Spinal cord (tissue), 10 donors: ENCODE results near the gene MTF1. TPM values are rescaled to one million over a fixed set of nuclear protein-coding genes. Genes with fewer than 3 reads are reported as not detected.

Experiments
- DNase-seq, 6 donors: peaks; one replicate each; pipeline versions ENCODE4 v3.0.0 to v3.0.0-alpha.2; 2013 to 2015; ENCODE audit warnings: low spot score in 6 of 6, low read depth in 4 of 6
- H3K27ac ChIP-seq: one replicate; pipeline ENCODE4 v1.5.1; 2013; ENCODE audit warnings: low read depth, low read length, control low read depth
- H3K27me3 ChIP-seq: one replicate; pipeline ENCODE4 v1.6.1; 2013; ENCODE audit warnings: low read length; ENCODE audit not compliant: control insufficient read depth, insufficient read depth
- H3K36me3 ChIP-seq: one replicate; pipeline ENCODE4 v1.6.1; 2013; ENCODE audit warnings: low read length; ENCODE audit not compliant: control insufficient read depth, insufficient read depth
- H3K4me1 ChIP-seq: one replicate; pipeline ENCODE4 v1.6.1; 2013; ENCODE audit warnings: low read length; ENCODE audit not compliant: control insufficient read depth, insufficient read depth
- H3K4me3 ChIP-seq: one replicate; pipeline ENCODE4 v1.5.1; 2013; ENCODE audit warnings: low read depth, low read length, control low read depth
- H3K9me3 ChIP-seq: one replicate; pipeline ENCODE4 v1.6.1; 2013; ENCODE audit warnings: low read length; ENCODE audit not compliant: control insufficient read depth, insufficient read depth
- WGBS: methylation state at CpG from one replicate; pipeline ENCODE4 v1.1.5; 2013; ENCODE audit warnings: missing lambda C conversion rate; ENCODE audit not compliant: insufficient coverage; 5-methylcytosine and 5-hydroxymethylcytosine counted together
- polyA plus RNA-seq, 2 donors: library from polyadenylated mRNA; unstranded; fragments of 120-200 nt; gene quantifications; one replicate each; pipeline ENCODE4 v1.2.1, GENCODE V29; 2013; ENCODE audit not compliant: insufficient read length in 2 of 2
- total RNA-seq, 2 donors: library from RNA; depleted of rRNA in 1 of 2; stranded (reverse); fragments of 120-200 nt in 1 of 2; fragments of >200 nt in 1 of 2; gene quantifications; one replicate each; pipeline versions ENCODE4 v1.2.3 to v1.2.4, GENCODE V29; 2013 to 2014
- donor health status: healthy.

MTF1 gene
- total and polyA plus RNA-seq, 4 donors: 3.1 to 8.6 (median 5.9) TPM

DNA sequence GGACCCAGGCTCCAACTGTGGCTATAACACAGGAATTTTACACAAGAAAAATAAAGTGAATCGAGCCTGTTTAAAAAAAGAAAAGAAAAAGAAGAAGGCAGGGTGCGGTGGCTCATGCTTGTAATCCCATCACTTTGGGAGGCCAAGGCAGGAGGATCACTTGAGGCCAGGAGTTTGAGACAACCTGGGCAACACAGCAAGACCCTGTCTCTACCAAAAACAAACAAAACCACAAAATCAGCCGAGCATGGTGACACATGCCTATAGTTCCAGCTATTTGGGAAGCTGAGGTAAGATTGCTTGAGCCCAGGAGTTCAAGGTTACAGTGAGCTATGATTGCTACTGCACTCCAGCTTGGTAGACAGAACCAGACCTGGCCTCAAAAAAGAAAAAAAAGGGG, 17.7 kb downstream of the MTF1 start:
- WGBS: 90% methylated on average over 2 of the region's 3 CpGs
- Histone ChIP-seq H3K9me3 (no peaks in the 10 kb centered on the region), H3K27ac (no peak overlapping the region), H3K27me3 (no peaks in the 10 kb centered on the region), H3K4me1 (no peaks in the 10 kb centered on the region), H3K36me3 (peaks cover 35% of the 10 kb centered on the region), H3K4me3 (no peak overlapping the region)
- no peak for DNase-seq

DNA sequence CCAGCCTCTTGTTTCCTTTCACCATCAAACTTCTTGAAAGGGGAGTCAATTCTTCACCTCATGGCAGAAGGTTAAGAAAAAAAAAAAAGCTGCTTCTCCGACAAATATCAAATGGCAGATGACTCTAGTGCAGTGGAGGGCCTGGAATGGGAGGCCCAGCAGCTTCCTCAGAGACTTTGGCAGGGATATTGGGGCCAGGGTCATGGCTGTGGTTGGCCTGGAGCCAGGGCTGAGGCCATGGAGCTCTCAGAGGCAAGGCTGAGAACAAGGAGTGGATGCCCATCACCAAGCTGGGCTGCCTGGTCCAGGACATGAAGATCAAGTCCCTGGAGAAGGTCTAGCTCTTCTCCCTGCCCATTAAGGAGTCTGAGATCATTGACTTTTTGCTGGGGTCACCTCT, 18.7 kb downstream of the MTF1 start:
- DNase-seq: no peak
- no peaks in the 10 kb centered on the region for H3K9me3 ChIP-seq
- H3K4me3 ChIP-seq: no peak overlapping the region
- H3K36me3 ChIP-seq: peaks cover 38% of the 10 kb centered on the region
- no peak overlapping the region for H3K27ac ChIP-seq
- no peaks in the 10 kb centered on the region for H3K4me1 ChIP-seq
- no peaks in the 10 kb centered on the region for H3K27me3 ChIP-seq
- 90% methylated on average over 1 of the region's 1 CpG for WGBS

DNA sequence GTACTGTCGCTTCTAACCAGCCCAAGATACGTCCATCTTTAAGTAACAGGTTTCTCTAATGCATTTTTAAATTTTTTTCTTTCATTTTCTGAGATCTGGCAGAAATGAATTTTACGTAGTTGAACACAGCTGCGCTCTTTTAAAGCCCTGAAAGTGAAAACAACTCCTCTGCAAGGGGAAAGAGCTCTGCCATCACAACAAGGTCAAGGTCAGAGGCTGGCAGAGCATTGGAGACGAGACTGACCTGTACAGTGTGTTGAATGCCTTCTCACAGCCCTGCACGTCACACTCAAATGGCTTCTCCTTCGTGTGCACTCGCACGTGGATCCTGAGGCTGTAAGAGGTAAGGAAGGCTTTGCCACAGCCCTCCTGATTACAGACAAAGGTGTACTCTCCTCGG, 19.7 kb downstream of the MTF1 start:
- WGBS: 89% methylated on average over 10 of the region's 10 CpGs
- no peak for DNase-seq
- no peak overlapping the region for H3K27ac ChIP-seq
- no peaks in the 10 kb centered on the region for H3K9me3 ChIP-seq
- H3K4me3 ChIP-seq: no peak overlapping the region
- H3K27me3 ChIP-seq: no peaks in the 10 kb centered on the region
- peaks cover 36% of the 10 kb centered on the region for H3K36me3 ChIP-seq
- H3K4me1 ChIP-seq: no peaks in the 10 kb centered on the region

DNA sequence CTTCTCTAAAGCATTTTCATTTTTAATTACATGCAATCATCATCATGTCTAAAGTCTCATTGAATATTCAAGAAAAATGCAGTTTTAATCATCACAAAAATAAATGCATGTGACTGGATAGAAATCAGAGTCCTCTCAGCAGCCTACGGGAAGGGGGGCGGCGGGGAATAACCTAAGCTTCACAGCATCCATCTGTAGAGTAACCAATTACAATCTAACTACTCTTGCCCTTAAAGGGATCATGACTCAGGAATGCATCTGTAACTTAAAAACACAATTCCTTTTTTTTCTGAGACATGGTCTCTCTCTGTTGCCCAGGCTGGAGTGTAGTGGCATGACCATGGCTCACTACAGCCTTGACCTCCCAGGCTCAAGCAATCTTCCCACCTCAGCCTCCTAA, 22.6 kb downstream of the MTF1 start:
- Histone ChIP-seq H3K4me1 (no peaks in the 10 kb centered on the region), H3K27ac (no peak overlapping the region), H3K27me3 (no peaks in the 10 kb centered on the region), H3K4me3 (no peak overlapping the region), H3K36me3 (peaks cover 51% of the 10 kb centered on the region), H3K9me3 (no peaks in the 10 kb centered on the region)
- DNase-seq: no peak
- WGBS: 55% methylated on average over 3 of the region's 3 CpGs

- H3K36me3 ChIP-seq: peaks cover 46% of the 10 kb centered on the region
- no peak for DNase-seq
- 90% methylated on average over 2 of the region's 2 CpGs for WGBS
Observed at GRCh38 chr1:37831809-37832208, 27.6 kb downstream of the MTF1 start.

DNA sequence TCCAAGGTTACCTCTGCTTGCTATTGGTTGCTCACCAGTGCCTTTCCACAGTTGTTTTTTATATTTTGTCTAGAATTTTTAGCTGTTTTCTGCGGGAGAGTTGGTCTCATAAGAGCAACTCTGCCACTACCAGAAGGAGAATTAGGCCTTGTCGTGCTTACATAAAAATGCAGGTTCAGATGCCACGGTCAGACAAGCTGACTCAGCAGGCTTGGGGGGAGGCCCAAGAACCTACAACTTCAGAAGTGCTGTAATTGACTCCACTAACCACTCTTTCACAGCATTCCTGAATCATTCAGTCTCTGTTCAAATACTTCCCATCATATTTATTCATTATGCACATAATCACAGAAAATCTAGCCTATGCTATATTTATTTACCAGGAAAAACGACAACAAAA, 28.3 kb downstream of the MTF1 start:
- Histone ChIP-seq H3K9me3 (no peaks in the 10 kb centered on the region), H3K27ac (no peak overlapping the region), H3K27me3 (no peaks in the 10 kb centered on the region), H3K4me1 (no peaks in the 10 kb centered on the region), H3K36me3 (peaks cover 52% of the 10 kb centered on the region), H3K4me3 (no peak overlapping the region)
- DNase-seq: no peak
- WGBS: 71% methylated on average over 1 of the region's 4 CpGs

More at GRCh38 chr1:37831809-37832208, 27.6 kb downstream of the MTF1 start:
- no peaks in the 10 kb centered on the region for H3K4me1 ChIP-seq
- no peaks in the 10 kb centered on the region for H3K9me3 ChIP-seq
- H3K4me3 ChIP-seq: no peak overlapping the region
- no peaks in the 10 kb centered on the region for H3K27me3 ChIP-seq
- no peak overlapping the region for H3K27ac ChIP-seq

DNA sequence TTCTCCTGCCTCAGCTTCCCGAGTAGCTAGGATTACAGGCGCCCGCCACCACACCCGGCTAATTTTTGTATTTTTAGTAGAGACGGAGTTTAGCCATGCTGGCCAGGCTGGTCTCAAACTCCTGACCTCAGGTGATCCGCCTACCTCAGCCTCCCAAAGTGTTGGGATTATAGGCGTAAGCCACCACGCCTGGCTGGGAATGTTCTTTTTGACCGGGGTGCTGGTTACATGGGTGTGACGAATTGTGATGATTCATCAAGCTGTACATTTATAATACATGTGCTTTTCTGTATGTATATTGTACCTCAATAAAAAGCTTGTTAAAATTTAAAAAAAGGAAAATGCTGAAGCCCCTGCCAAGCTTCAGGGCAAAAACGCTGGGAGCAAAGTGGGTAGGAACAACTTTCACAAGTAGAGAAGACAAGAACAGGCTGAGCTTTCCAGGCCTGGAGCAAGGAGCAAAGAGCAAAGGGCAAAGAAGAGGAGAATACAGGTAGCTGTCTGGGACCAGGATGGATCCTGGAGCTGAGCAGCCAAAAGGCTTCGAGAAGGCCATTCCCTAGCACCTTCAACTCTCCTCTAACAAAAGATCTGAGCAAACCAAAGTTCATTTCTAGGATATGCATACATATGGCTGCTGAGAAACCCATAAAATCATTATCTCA, 30.9 kb downstream of the MTF1 start:
- H3K4me1 ChIP-seq: no peaks in the 10 kb centered on the region
- H3K4me3 ChIP-seq: no peak overlapping the region
- no peak overlapping the region for H3K27ac ChIP-seq
- no peaks in the 10 kb centered on the region for H3K9me3 ChIP-seq
- DNase-seq: no peak
- H3K36me3 ChIP-seq: peaks cover 46% of the 10 kb centered on the region
- H3K27me3 ChIP-seq: no peaks in the 10 kb centered on the region
- 100% methylated on average over 7 of the region's 12 CpGs for WGBS

- no CpG with 5 or more reads among the region's 2 CpGs for WGBS
- no peak for DNase-seq
- Histone ChIP-seq H3K27me3 (no peaks in the 10 kb centered on the region), H3K27ac (no peak overlapping the region), H3K4me1 (no peaks in the 10 kb centered on the region), H3K4me3 (no peak overlapping the region), H3K36me3 (peaks cover 52% of the 10 kb centered on the region), H3K9me3 (no peaks in the 10 kb centered on the region)
Observed at GRCh38 chr1:37825506-37825905, 33.9 kb downstream of the MTF1 start.

- DNase-seq: no peak
- Histone ChIP-seq H3K4me1 (no peaks in the 10 kb centered on the region), H3K4me3 (no peak overlapping the region), H3K36me3 (peaks cover 46% of the 10 kb centered on the region), H3K27ac (no peak overlapping the region), H3K9me3 (no peaks in the 10 kb centered on the region), H3K27me3 (no peaks in the 10 kb centered on the region)
- 100% methylated on average over 1 of the region's 2 CpGs for WGBS
Observed at GRCh38 chr1:37824001-37824400, 35.4 kb downstream of the MTF1 start.
